T-helper 22 cell (primary cell): ENCODE measurements around the gene CDC42.
A peak's percentile ranks its signal among the peaks of the same experiment; 100 is the strongest.

Source experiments
- DNase-seq: peaks from one replicate; pipeline ENCODE4 v3.0.0-alpha.2; 2020; ENCODE audit warnings: low read depth

The CDC42 gene

GRCh38 chr1:22075718-22076117, 23.2 kb downstream of the CDC42 start:
- no peak for DNase-seq

- DNase-seq, result no peak
Observed at GRCh38 chr1:22076346-22076745, 23.8 kb downstream of the CDC42 start.

- no peak for DNase-seq
Observed at GRCh38 chr1:22077728-22078127, 25.2 kb downstream of the CDC42 start.

- no peak for DNase-seq
Observed at GRCh38 chr1:22078133-22078532, 25.6 kb downstream of the CDC42 start.

- DNase-seq, result no peak
Observed at GRCh38 chr1:22080191-22080590, 27.7 kb downstream of the CDC42 start.

GRCh38 chr1:22088331-22088730, 35.8 kb downstream of the CDC42 start:
- DNase-seq, result no peak

GRCh38 chr1:22089134-22089571, 36.6 kb downstream of the CDC42 start:
- DNase-seq, result no peak

- no peak for DNase-seq
Observed at GRCh38 chr1:22089787-22090186, 37.3 kb downstream of the CDC42 start.

- no peak for DNase-seq
Observed at GRCh38 chr1:22090867-22091266, 38.4 kb downstream of the CDC42 start.

GRCh38 chr1:22092026-22092768, 39.7 kb downstream of the CDC42 start:
- DNase-seq, result peak; percentile 33

GRCh38 chr1:22093513-22093912, 41.0 kb downstream of the CDC42 start:
- DNase-seq, result no peak

- DNase-seq, result no peak
Observed at GRCh38 chr1:22096036-22096435, 43.5 kb downstream of the CDC42 start.

- DNase-seq, result no peak
Observed at GRCh38 chr1:22096463-22096862, 44.0 kb downstream of the CDC42 start.

- DNase-seq, result no peak
Observed at GRCh38 chr1:22098752-22099151, 46.2 kb downstream of the CDC42 start.

- DNase-seq, result no peak
Observed at GRCh38 chr1:22100168-22100567, 47.7 kb downstream of the CDC42 start.

- DNase-seq, result no peak
Observed at GRCh38 chr1:22101199-22101598, 48.7 kb downstream of the CDC42 start.

- no peak for DNase-seq
Observed at GRCh38 chr1:22101995-22102394, 49.5 kb downstream of the CDC42 start.

- no peak for DNase-seq
Observed at GRCh38 chr1:22102746-22103145, 50.2 kb downstream of the CDC42 start.

GRCh38 chr1:22104094-22104493, 51.6 kb downstream of the CDC42 start:
- DNase-seq, result no peak

- peak; percentile 39 for DNase-seq
Observed at GRCh38 chr1:22104865-22105437, 52.4 kb downstream of the CDC42 start.

- DNase-seq, result no peak
Observed at GRCh38 chr1:22105611-22106207, 53.2 kb downstream of the CDC42 start.

GRCh38 chr1:22107126-22107525, 54.6 kb downstream of the CDC42 start:
- DNase-seq, result no peak

GRCh38 chr1:22108339-22109105, 56.0 kb downstream of the CDC42 start:
- no peak for DNase-seq
